Raji (cell line): ENCODE results near the gene WNT2B.

Experiments used
- POLR2A ChIP-seq: IDR thresholded peaks from 2 replicates; pipeline ENCODE4 v1.6.1; 2011; ENCODE audit warnings: low read depth, low read length, control low read depth; ENCODE audit not compliant: insufficient read depth

WNT2B gene

GRCh38 chr1:112533029-112533428 is 24.3 kb downstream of the WNT2B start:
- TF ChIP-seq POLR2A = no peak

GRCh38 chr1:112536561-112536960 is 27.8 kb downstream of the WNT2B start:
- no peak for TF ChIP-seq POLR2A

GRCh38 chr1:112537456-112537855 is 28.7 kb downstream of the WNT2B start:
- no peak for TF ChIP-seq POLR2A

- no peak for TF ChIP-seq POLR2A
These were observed 30.1 kb downstream of the WNT2B start for GRCh38 chr1:112538883-112539282.

- no peak for TF ChIP-seq POLR2A
These were observed 31.5 kb downstream of the WNT2B start for GRCh38 chr1:112540226-112540794.

- TF ChIP-seq POLR2A = no peak
These were observed 32.5 kb downstream of the WNT2B start for GRCh38 chr1:112541299-112541698.

GRCh38 chr1:112542206-112542973 is 33.6 kb downstream of the WNT2B start:
- no peak for TF ChIP-seq POLR2A

GRCh38 chr1:112544011-112544688 is 35.4 kb downstream of the WNT2B start:
- TF ChIP-seq POLR2A = no peak

- no peak for TF ChIP-seq POLR2A
These were observed 36.0 kb downstream of the WNT2B start for GRCh38 chr1:112544751-112545150.

GRCh38 chr1:112546076-112546475 is 37.3 kb downstream of the WNT2B start:
- TF ChIP-seq POLR2A = no peak

- TF ChIP-seq POLR2A = no peak
These were observed 39.8 kb downstream of the WNT2B start for GRCh38 chr1:112548547-112548946.

GRCh38 chr1:112549590-112549989 is 40.8 kb downstream of the WNT2B start:
- no peak for TF ChIP-seq POLR2A

- TF ChIP-seq POLR2A = no peak
These were observed 45.6 kb downstream of the WNT2B start for GRCh38 chr1:112554411-112554810.

- no peak for TF ChIP-seq POLR2A
These were observed 48.6 kb downstream of the WNT2B start for GRCh38 chr1:112557385-112557784.

- TF ChIP-seq POLR2A = no peak
These were observed 49.9 kb downstream of the WNT2B start for GRCh38 chr1:112558634-112559033.

- no peak for TF ChIP-seq POLR2A
These were observed 54.6 kb downstream of the WNT2B start for GRCh38 chr1:112563341-112563740.
